ENCODE results near the gene WT1. TPM values are rescaled to one million over a fixed set of nuclear protein-coding genes. Genes with fewer than 3 reads are reported as not detected.

Gene WT1
- total RNA-seq, 1 experiment from 2014 or later = 4.7 TPM

GRCh38 chr11:32436751-32437494, 1.6 kb upstream of the WT1 start:
- Histone ChIP-seq H3K4me3 (ENCODE audit: low read depth, low read length) (no peak overlapping the region), H3K4me1 (peaks cover 4% of the 10 kb centered on the region; the same call in 1 of the 2 replicates), H3K36me3 (ENCODE audit: control insufficient read depth, insufficient read depth, low read length) (no peaks in the 10 kb centered on the region), H3K9me3 (no peaks in the 10 kb centered on the region), H3K27me3 (replicated peaks; ENCODE audit: control insufficient read depth, insufficient read depth, low read length) (no peaks in the 10 kb centered on the region; the same call in 1 of the 2 replicates)
- POLR2A ChIA-PET = no interaction called here
- TF ChIP-seq CTCF (IDR thresholded peaks at IDR 0.05; ENCODE audit: insufficient read depth in 1 of 2, low read depth in 1 of 2, low read length in 1 of 2, severe bottlenecking in 1 of 2, unreplicated experiment in 1 of 2) = no peak
- Mint-ChIP-seq H3K9me3 (ENCODE audit: unreplicated experiment) (no peaks in the 10 kb centered on the region), H3K4me1 (ENCODE audit: low read depth, unreplicated experiment) (no peaks in the 10 kb centered on the region), H3K27me3 (ENCODE audit: insufficient read depth, unreplicated experiment) (peaks cover 8% of the 10 kb centered on the region), H3K4me3 (ENCODE audit: unreplicated experiment) (no peak overlapping the region), H3K27ac (ENCODE audit: unreplicated experiment) (no peak overlapping the region), H3K36me3 (ENCODE audit: insufficient read depth, unreplicated experiment) (no peaks in the 10 kb centered on the region)
- intact Hi-C loops (cut with micrococcal nuclease; ENCODE audit: unreplicated experiment) = no loop called here
- CTCF ChIA-PET = no interaction called here
- no TSS peak for BruUV-seq (replicated peaks)
- no peak for DNase-seq

DNA sequence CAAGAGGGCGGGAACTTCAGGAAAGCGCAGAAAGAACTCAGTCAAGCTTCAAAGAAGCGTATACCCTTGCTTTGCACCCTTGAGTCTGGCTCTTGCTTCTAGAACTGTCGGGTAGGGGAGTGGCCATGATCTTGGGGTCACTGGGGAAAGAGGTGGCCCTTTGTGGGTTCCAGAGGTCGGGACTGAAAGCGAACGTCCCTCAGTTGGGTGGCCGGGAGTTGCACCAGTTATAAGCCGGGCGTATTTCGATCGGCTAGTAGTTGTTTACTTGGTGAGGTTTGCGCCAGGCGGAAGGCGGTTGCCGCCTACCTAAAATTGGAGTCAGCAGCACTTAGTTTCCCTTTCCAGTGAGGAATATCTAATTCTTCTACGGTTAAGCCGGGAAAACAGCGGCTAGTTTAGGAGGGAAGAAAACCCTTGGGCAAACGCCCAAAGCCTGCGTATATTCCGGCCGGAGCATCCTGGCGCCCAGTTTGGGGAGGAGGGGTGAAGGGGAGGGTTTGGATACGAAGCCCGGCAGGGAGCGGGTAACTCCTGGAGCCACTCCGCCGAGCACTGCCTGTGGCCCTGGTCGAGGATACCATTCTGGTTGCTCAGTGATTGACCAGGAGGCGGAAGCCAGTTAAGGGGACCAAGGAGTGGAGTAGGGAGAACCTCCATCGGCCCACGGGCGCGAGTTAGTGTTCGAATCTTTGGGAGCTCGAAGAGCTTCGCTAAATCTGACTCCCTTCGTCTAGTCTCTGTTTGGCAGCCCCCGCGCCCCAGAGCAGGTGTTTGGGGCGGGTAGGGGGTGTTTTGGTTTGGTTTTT, 807 bp upstream of the WT1 start:
- Mint-ChIP-seq H3K4me3 (ENCODE audit: unreplicated experiment) (peak overlapping the region; percentile 86), H3K27me3 (ENCODE audit: insufficient read depth, unreplicated experiment) (peaks cover 4% of the 10 kb centered on the region), H3K9me3 (ENCODE audit: unreplicated experiment) (no peaks in the 10 kb centered on the region), H3K4me1 (ENCODE audit: low read depth, unreplicated experiment) (no peaks in the 10 kb centered on the region), H3K27ac (ENCODE audit: unreplicated experiment) (no peak overlapping the region), H3K36me3 (ENCODE audit: insufficient read depth, unreplicated experiment) (no peaks in the 10 kb centered on the region)
- no peak for TF ChIP-seq CTCF (IDR thresholded peaks at IDR 0.05; ENCODE audit: insufficient read depth in 1 of 2, low read depth in 1 of 2, low read length in 1 of 2, severe bottlenecking in 1 of 2, unreplicated experiment in 1 of 2)
- TSS peak; percentile 38 for BruUV-seq (replicated peaks)
- CTCF ChIA-PET = no interaction called here
- intact Hi-C loops (cut with micrococcal nuclease; ENCODE audit: unreplicated experiment) = no loop called here
- H3K27me3 ChIP-seq (replicated peaks; ENCODE audit: control insufficient read depth, insufficient read depth, low read length) = no peaks in the 10 kb centered on the region; the same call in 1 of the 2 replicates
- no peak for DNase-seq
- POLR2A ChIA-PET = interaction anchor here (1.5 kb wide), 1 partner anchor 36 kb away, joined by 3 read pairs; no protein-coding TSS in a partner anchor
- peak overlapping the region; percentile 71 for H3K4me3 ChIP-seq (ENCODE audit: low read depth, low read length)
- no peaks in the 10 kb centered on the region for H3K36me3 ChIP-seq (ENCODE audit: control insufficient read depth, insufficient read depth, low read length)
- H3K4me1 ChIP-seq = peaks cover 4% of the 10 kb centered on the region; the same call in 1 of the 2 replicates
- no peaks in the 10 kb centered on the region for H3K9me3 ChIP-seq

- CTCF ChIA-PET = interaction anchor here (1.0 kb wide), 1 partner anchor 29 kb away, joined by 4 read pairs; no protein-coding TSS in a partner anchor
- Histone ChIP-seq H3K4me3 (ENCODE audit: low read depth, low read length) (peak overlapping the region; percentile 71), H3K27me3 (replicated peaks; ENCODE audit: control insufficient read depth, insufficient read depth, low read length) (no peaks in the 10 kb centered on the region; the same call in 1 of the 2 replicates), H3K9me3 (no peaks in the 10 kb centered on the region), H3K36me3 (ENCODE audit: control insufficient read depth, insufficient read depth, low read length) (no peaks in the 10 kb centered on the region), H3K4me1 (peaks cover 4% of the 10 kb centered on the region; the same call in 1 of the 2 replicates)
- peak in 1 of 2 experiments; percentile 56 for DNase-seq
- H3K27ac Mint-ChIP-seq (ENCODE audit: unreplicated experiment) = peak overlapping the region; percentile 77
- no TSS peak for BruUV-seq (replicated peaks)
- peak overlapping the region; percentile 86 for H3K4me3 Mint-ChIP-seq (ENCODE audit: unreplicated experiment)
- no peaks in the 10 kb centered on the region for H3K9me3 Mint-ChIP-seq (ENCODE audit: unreplicated experiment)
- intact Hi-C loops (cut with micrococcal nuclease; ENCODE audit: unreplicated experiment) = no loop called here
- H3K36me3 Mint-ChIP-seq (ENCODE audit: insufficient read depth, unreplicated experiment) = no peaks in the 10 kb centered on the region
- POLR2A ChIA-PET = interaction anchor here (1.5 kb wide), 1 partner anchor 35 kb away, joined by 3 read pairs; no protein-coding TSS in a partner anchor
- no peak for TF ChIP-seq CTCF (IDR thresholded peaks at IDR 0.05; ENCODE audit: insufficient read depth in 1 of 2, low read depth in 1 of 2, low read length in 1 of 2, severe bottlenecking in 1 of 2, unreplicated experiment in 1 of 2)
- H3K27me3 Mint-ChIP-seq (ENCODE audit: insufficient read depth, unreplicated experiment) = no peaks in the 10 kb centered on the region
- no peaks in the 10 kb centered on the region for H3K4me1 Mint-ChIP-seq (ENCODE audit: low read depth, unreplicated experiment)
Observed at GRCh38 chr11:32435152-32435480, 223 bp downstream of the WT1 start.

Measured in Caco-2 (cell line).